Stomach (tissue), 9 donors: ENCODE measurements around the gene TMEM147. TPM values are rescaled to one million over a fixed set of nuclear protein-coding genes. Genes with fewer than 3 reads are reported as not detected.

Experiments used
- DNase-seq, 2 donors: peaks; one replicate each; pipeline versions ENCODE4 v3.0.0 to v3.0.0-alpha.2; 2013 to 2019
- H3K27ac ChIP-seq, 5 donors: fragments of 200-600 bp in 4 of 5; sonication (generic) in 4 of 5; one replicate each; pipeline ENCODE4 v1.5.1; 2013 to 2019; ENCODE audit warnings: mild to moderate bottlenecking in 1 of 5, moderate library complexity in 1 of 5
- H3K27me3 ChIP-seq, 3 donors: fragments of 200-600 bp; sonication (generic); one replicate each; pipeline ENCODE4 v1.5.1; 2017 to 2019; ENCODE audit warnings: mixed run types in 1 of 3
- H3K36me3 ChIP-seq, 4 donors: fragments of 200-600 bp; sonication (generic); 1 replicate in 3 of 4; 2 replicates in 1 of 4; pipeline ENCODE4 v1.5.1; 2016 to 2019
- H3K4me1 ChIP-seq, 4 donors: fragments of 200-600 bp; sonication (generic); one replicate each; pipeline ENCODE4 v1.5.1; 2016 to 2019
- H3K4me3 ChIP-seq, 4 donors: fragments of 200-600 bp; sonication (generic) in 3 of 4; one replicate each; pipeline ENCODE4 v1.5.1; 2016 to 2019; ENCODE audit warnings: mild to moderate bottlenecking in 1 of 4
- H3K9me3 ChIP-seq, 4 donors: fragments of 200-600 bp; sonication (generic); one replicate each; pipeline ENCODE4 v1.5.1; 2016 to 2019
- CTCF ChIP-seq, 7 experiments: fragments of 450-650 bp in 4 of 7; fragments of 200-600 bp in 3 of 7; sonication (generic) in 3 of 7; IDR thresholded peaks; one replicate each; pipeline ENCODE4 v1.5.1; 2016 to 2019; ENCODE audit warnings: antibody characterized with exemption in 7 of 7, control low read depth in 2 of 7, mild to moderate bottlenecking in 1 of 7
- EP300 ChIP-seq: sonication (generic); formaldehyde crosslinking; IDR thresholded peaks from one replicate; pipeline ENCODE4 v1.6.1; 2017; ENCODE audit warnings: antibody characterized with exemption
- POLR2A ChIP-seq, 4 donors: fragments of 450-650 bp; IDR thresholded peaks; one replicate each; pipeline ENCODE4 v1.6.1; 2016; ENCODE audit warnings: antibody characterized with exemption in 4 of 4, control low read depth in 2 of 4, mild to moderate bottlenecking in 1 of 4, moderate library complexity in 1 of 4
- POLR2AphosphoS5 ChIP-seq, 3 donors: sonication (generic); formaldehyde crosslinking; IDR thresholded peaks; one replicate each; pipeline ENCODE4 v1.6.1; 2016; ENCODE audit warnings: antibody characterized with exemption in 3 of 3
- WGBS, 5 donors: extraction: QIAGEN DNeasy Blood & Tissue Kit in 3 of 5; methylation state at CpG; one replicate each; pipeline versions ENCODE4 v1.1.5 to v1.1.7; 2013 to 2018; 5-methylcytosine and 5-hydroxymethylcytosine counted together
- intact Hi-C: fragments of 100-400 bp; cut with DNase I; formaldehyde crosslinking; loops from one replicate; pipeline ENCODE4 v1.15.1; 2023; ENCODE audit warnings: low total_unique reads
- polyA plus RNA-seq, 3 donors: library from polyadenylated mRNA; stranded (reverse); fragments of 200-250 nt; gene quantifications; one replicate each; pipeline ENCODE4 v1.2.3, GENCODE V29; 2013
- total RNA-seq, 5 donors: library from RNA; depleted of rRNA; stranded (reverse); fragments of >200 nt; gene quantifications; one replicate each; pipeline versions ENCODE4 v1.1.0 to v1.2.3, GENCODE V29; 2014 to 2016
- donor health status: healthy with polysubstance abuse.
- donor health status: Bipolar disorder and iron deficiency.
- donor health status: healthy.

The TMEM147 gene
- total and polyA plus RNA-seq, 8 donors, result 7.0 to 131 (median 62.5) TPM

- Histone ChIP-seq H3K36me3 (peaks cover 0 to 11% (median 0%) of the 10 kb centered on the region in 4 donors), H3K9me3 (no peaks in the 10 kb centered on the region), H3K4me3 (no peak overlapping the region), H3K27me3 (peaks cover 0 to 9% (median 0%) of the 10 kb centered on the region in 3 donors), H3K27ac (no peak overlapping the region), H3K4me1 (peaks cover 0 to 10% (median 8%) of the 10 kb centered on the region in 4 donors)
- intact Hi-C loops, result no loop called here
- 66 to 80% (median 74%) methylated on average over 9 of the region's 9 CpGs for WGBS, 5 donors
- DNase-seq, result no peak
- TF ChIP-seq EP300 (no peak), POLR2AphosphoS5 (IDR thresholded peaks at IDR 0.05) (no peak), POLR2A (IDR thresholded peaks at IDR 0.05) (no peak), CTCF (IDR thresholded peaks at IDR 0.05) (no peak)
These were observed 46.4 kb upstream of the TMEM147 start for GRCh38 chr19:35498984-35499527.

- Histone ChIP-seq H3K4me3 (no peak overlapping the region), H3K27me3 (peaks cover 0 to 4% (median 0%) of the 10 kb centered on the region in 3 donors), H3K4me1 (peaks cover 0 to 3% (median under 1%) of the 10 kb centered on the region in 4 donors), H3K27ac (no peak overlapping the region), H3K36me3 (peaks cover 0 to 11% (median 2%) of the 10 kb centered on the region in 4 donors), H3K9me3 (no peaks in the 10 kb centered on the region)
- no peak for DNase-seq
- no peak for TF ChIP-seq CTCF (IDR thresholded peaks at IDR 0.05)
- TF ChIP-seq POLR2A (IDR thresholded peaks at IDR 0.05), result no peak
- TF ChIP-seq POLR2AphosphoS5 (IDR thresholded peaks at IDR 0.05), result no peak
- no peak for TF ChIP-seq EP300
- intact Hi-C loops, result no loop called here
- WGBS, 5 donors, result 78 to 89% (median 85%) methylated on average over 4 to 10 of the region's 10 CpGs
These were observed 44.8 kb upstream of the TMEM147 start for GRCh38 chr19:35500611-35501010.

- Histone ChIP-seq H3K4me1 (no peaks in the 10 kb centered on the region), H3K36me3 (peaks cover 0 to 11% (median 2%) of the 10 kb centered on the region in 4 donors), H3K27me3 (peaks cover 0 to 5% (median 0%) of the 10 kb centered on the region in 3 donors), H3K9me3 (no peaks in the 10 kb centered on the region), H3K27ac (no peak overlapping the region), H3K4me3 (no peak overlapping the region)
- 66 to 87% (median 82%) methylated on average over 11 to 15 of the region's 15 CpGs for whole genome bisulfite sequencing, 5 donors
- DNase-seq, result no peak
- intact Hi-C loops, result no loop called here
- TF ChIP-seq EP300, result no peak
- TF ChIP-seq POLR2AphosphoS5 (IDR thresholded peaks at IDR 0.05), result no peak
- TF ChIP-seq POLR2A (IDR thresholded peaks at IDR 0.05), result no peak
- no peak for TF ChIP-seq CTCF (IDR thresholded peaks at IDR 0.05)
These were observed 43.7 kb upstream of the TMEM147 start for GRCh38 chr19:35501684-35502083.

GRCh38 chr19:35502751-35503150 is 42.7 kb upstream of the TMEM147 start:
- WGBS, 5 donors, result 72 to 89% (median 80%) methylated on average over 4 of the region's 4 CpGs
- H3K36me3 ChIP-seq, result peaks cover 0 to 11% (median 2%) of the 10 kb centered on the region in 4 donors
- TF ChIP-seq POLR2AphosphoS5 (IDR thresholded peaks at IDR 0.05), result no peak
- TF ChIP-seq CTCF (IDR thresholded peaks at IDR 0.05), result no peak
- TF ChIP-seq EP300, result no peak
- no peak for TF ChIP-seq POLR2A (IDR thresholded peaks at IDR 0.05)
- H3K4me3 ChIP-seq, result no peak overlapping the region
- no peaks in the 10 kb centered on the region for H3K9me3 ChIP-seq
- DNase-seq, result peak in 1 of 2 donors; percentile 47
- no peak overlapping the region for H3K27ac ChIP-seq
- H3K4me1 ChIP-seq, result no peaks in the 10 kb centered on the region
- H3K27me3 ChIP-seq, result peaks cover 0 to 7% (median 0%) of the 10 kb centered on the region in 3 donors
- intact Hi-C loops, result no loop called here
